ENCODE measurements around the gene PIAS4.

DNA sequence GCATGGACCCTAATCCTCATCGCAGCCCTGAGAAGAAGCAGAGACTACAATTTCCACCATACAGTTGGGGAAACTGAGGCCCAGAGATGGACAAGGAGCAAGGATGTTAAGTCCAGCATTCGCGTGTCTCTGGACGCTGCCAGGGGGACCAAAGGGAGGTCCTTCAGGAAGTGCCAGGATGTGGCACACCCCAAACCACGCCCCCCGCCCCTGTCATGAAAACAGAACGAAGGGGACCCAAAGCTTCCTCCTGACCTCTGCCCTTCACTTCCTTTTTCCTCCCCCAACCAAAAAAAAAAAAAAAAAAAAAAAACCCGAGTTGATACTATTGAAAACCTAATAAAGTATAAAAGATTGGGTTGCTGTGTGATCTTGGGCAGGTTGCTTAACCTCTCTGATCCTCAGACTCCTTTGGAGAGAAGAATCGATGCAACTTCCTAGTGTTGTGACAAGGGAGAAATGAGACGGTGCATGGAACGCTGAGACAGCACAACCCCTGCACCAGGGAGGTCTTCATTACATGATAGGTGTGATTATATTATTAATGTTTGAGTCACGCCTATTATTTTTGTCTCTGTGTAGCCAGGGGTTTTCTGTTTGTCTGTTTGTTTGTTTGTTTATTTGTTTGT lies 61.9 kb downstream of the PIAS4 start:
- TF ChIP-seq, protein P1, sequence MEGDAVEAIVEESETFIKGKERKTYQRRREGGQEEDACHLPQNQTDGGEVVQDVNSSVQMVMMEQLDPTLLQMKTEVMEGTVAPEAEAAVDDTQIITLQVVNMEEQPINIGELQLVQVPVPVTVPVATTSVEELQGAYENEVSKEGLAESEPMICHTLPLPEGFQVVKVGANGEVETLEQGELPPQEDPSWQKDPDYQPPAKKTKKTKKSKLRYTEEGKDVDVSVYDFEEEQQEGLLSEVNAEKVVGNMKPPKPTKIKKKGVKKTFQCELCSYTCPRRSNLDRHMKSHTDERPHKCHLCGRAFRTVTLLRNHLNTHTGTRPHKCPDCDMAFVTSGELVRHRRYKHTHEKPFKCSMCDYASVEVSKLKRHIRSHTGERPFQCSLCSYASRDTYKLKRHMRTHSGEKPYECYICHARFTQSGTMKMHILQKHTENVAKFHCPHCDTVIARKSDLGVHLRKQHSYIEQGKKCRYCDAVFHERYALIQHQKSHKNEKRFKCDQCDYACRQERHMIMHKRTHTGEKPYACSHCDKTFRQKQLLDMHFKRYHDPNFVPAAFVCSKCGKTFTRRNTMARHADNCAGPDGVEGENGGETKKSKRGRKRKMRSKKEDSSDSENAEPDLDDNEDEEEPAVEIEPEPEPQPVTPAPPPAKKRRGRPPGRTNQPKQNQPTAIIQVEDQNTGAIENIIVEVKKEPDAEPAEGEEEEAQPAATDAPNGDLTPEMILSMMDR (CRISPR knock-in tag; IDR thresholded peaks at IDR 0.05): no peak
- TF ChIP-seq ZNF558 (CRISPR knock-in tag; IDR thresholded peaks at IDR 0.05; ENCODE audit: borderline replicate concordance) (no peak), ZKSCAN8 (CRISPR knock-in tag; IDR thresholded peaks at IDR 0.05; ENCODE audit: borderline replicate concordance) (no peak), POLR2AphosphoS2 (IDR thresholded peaks at IDR 0.05; ENCODE audit: low read depth, low read length) (no peak), ZFP41 (CRISPR knock-in tag; IDR thresholded peaks at IDR 0.05; ENCODE audit: borderline replicate concordance) (no peak), YEATS4 (CRISPR knock-in tag; IDR thresholded peaks at IDR 0.05; ENCODE audit: borderline replicate concordance) (no peak), ZSCAN22 (CRISPR knock-in tag; IDR thresholded peaks at IDR 0.05) (no peak), SPEN (CRISPR knock-in tag; IDR thresholded peaks at IDR 0.05; ENCODE audit: low read depth) (no peak)
- TF ChIP-seq, protein P2, sequence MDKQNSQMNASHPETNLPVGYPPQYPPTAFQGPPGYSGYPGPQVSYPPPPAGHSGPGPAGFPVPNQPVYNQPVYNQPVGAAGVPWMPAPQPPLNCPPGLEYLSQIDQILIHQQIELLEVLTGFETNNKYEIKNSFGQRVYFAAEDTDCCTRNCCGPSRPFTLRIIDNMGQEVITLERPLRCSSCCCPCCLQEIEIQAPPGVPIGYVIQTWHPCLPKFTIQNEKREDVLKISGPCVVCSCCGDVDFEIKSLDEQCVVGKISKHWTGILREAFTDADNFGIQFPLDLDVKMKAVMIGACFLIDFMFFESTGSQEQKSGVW (CRISPR knock-in tag; IDR thresholded peaks at IDR 0.05; ENCODE audit: borderline replicate concordance): no peak

All from HepG2 (cell line).